H1 (cell line): Measurements from ENCODE around the gene SLCO2A1. TPM values are rescaled to one million over a fixed set of nuclear protein-coding genes. Genes with fewer than 3 reads are reported as not detected.

Experiments
- ASH2L ChIP-seq: fragments of 200-600, 300-600 bp; sonication (generic); IDR thresholded peaks from one replicate; pipeline ENCODE4 v1.7.1; 2017; ENCODE audit warnings: low read length
- BACH1 ChIP-seq: IDR thresholded peaks from 2 replicates; pipeline ENCODE4 v1.6.1; 2012; ENCODE audit warnings: low read length, improper control_type of control experiment
- CBX5 ChIP-seq: fragments of 300-800, 300-1000 bp; sonication (generic); IDR thresholded peaks from 2 replicates; pipeline ENCODE4 v1.7.1; 2016; ENCODE audit warnings: antibody characterized with exemption, low read length, low read depth
- CHD2 ChIP-seq: IDR thresholded peaks from 2 replicates; pipeline ENCODE4 v1.6.1; 2012; ENCODE audit warnings: low read length, improper control_type of control experiment
- CHD7 ChIP-seq: fragments of 300-600 bp; sonication (generic); IDR thresholded peaks from 2 replicates; pipeline ENCODE4 v1.7.1; 2012; ENCODE audit warnings: low read length, moderate library complexity, mild to moderate bottlenecking, inconsistent platforms; ENCODE audit not compliant: insufficient replicate concordance
- CREB1 ChIP-seq: IDR thresholded peaks from 2 replicates; pipeline ENCODE4 v1.6.1; 2012; ENCODE audit warnings: inconsistent platforms
- KDM4A ChIP-seq: IDR thresholded peaks from one replicate; pipeline ENCODE4 v1.7.1; 2012; ENCODE audit warnings: low read depth, mild to moderate bottlenecking, moderate library complexity, low read length, inconsistent platforms; ENCODE audit not compliant: severe bottlenecking
- KDM5A ChIP-seq: fragments of 200-600 bp; IDR thresholded peaks from 2 replicates; pipeline ENCODE4 v1.7.1; 2012; ENCODE audit warnings: mild to moderate bottlenecking, low read length, inconsistent platforms, mixed read lengths
- SP2 ChIP-seq: IDR thresholded peaks from 2 replicates; pipeline ENCODE4 v1.6.1; 2012; ENCODE audit warnings: mild to moderate bottlenecking, low read length, inconsistent platforms
- ZNF274 ChIP-seq: IDR thresholded peaks from 2 replicates; pipeline ENCODE4 v1.7.0; 2012; ENCODE audit warnings: low read length, borderline replicate concordance; ENCODE audit errors: extremely low read depth
- polyA plus RNA-seq, 7 experiments: library from polyadenylated mRNA; depleted of rRNA in 3 of 7; stranded (reverse) in 5 of 7; unstranded in 2 of 7; fragments of >200 nt in 5 of 7; fragments of 200-250 nt in 2 of 7; gene quantifications; 1 replicate in 5 of 7; 2 replicates in 1 of 7; 4 replicates in 1 of 7; pipeline versions ENCODE4 v1.2.1 to v1.2.3, GENCODE V29; 2011 to 2013; ENCODE audit warnings: missing spikeins in 2 of 7, mixed read lengths in 2 of 7
- total RNA-seq: library from RNA; stranded (reverse); fragmentation: NEBNext Ultra II Directional; extraction: Animal tissue kit (Norgen Biotek cat#: 25700); gene quantifications from 2 replicates; pipeline ENCODE4 v1.2.1, GENCODE V29; 2021
- TF ChIP-seq, protein P1 (sequence below), 3 experiments: IDR thresholded peaks; 1 replicate in 2 of 3; 2 replicates in 1 of 3; pipeline versions ENCODE4 v1.5.1 to v1.6.1; 2011; ENCODE audit warnings: low read length in 3 of 3, mild to moderate bottlenecking in 3 of 3, inconsistent platforms in 2 of 3, low read depth in 1 of 3, moderate library complexity in 1 of 3; ENCODE audit not compliant: insufficient read depth in 1 of 3; ENCODE audit errors: control extremely low read depth in 1 of 3

The SLCO2A1 gene
- total and polyA plus RNA-seq, 2 of the 8 experiments (the other 6 are each of a cell fraction or from before 2014, with no cell fraction given) = 1.1 to 2.3 TPM

- TF ChIP-seq CHD7 (no peak), SP2 (no peak), KDM4A (no peak), ZNF274 (no peak), CREB1 (no peak), ASH2L (no peak), CBX5 (no peak), KDM5A (no peak), BACH1 (no peak), CHD2 (no peak)
- TF ChIP-seq, protein P1, sequence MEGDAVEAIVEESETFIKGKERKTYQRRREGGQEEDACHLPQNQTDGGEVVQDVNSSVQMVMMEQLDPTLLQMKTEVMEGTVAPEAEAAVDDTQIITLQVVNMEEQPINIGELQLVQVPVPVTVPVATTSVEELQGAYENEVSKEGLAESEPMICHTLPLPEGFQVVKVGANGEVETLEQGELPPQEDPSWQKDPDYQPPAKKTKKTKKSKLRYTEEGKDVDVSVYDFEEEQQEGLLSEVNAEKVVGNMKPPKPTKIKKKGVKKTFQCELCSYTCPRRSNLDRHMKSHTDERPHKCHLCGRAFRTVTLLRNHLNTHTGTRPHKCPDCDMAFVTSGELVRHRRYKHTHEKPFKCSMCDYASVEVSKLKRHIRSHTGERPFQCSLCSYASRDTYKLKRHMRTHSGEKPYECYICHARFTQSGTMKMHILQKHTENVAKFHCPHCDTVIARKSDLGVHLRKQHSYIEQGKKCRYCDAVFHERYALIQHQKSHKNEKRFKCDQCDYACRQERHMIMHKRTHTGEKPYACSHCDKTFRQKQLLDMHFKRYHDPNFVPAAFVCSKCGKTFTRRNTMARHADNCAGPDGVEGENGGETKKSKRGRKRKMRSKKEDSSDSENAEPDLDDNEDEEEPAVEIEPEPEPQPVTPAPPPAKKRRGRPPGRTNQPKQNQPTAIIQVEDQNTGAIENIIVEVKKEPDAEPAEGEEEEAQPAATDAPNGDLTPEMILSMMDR (IDR thresholded peaks at IDR 0.05; ENCODE audit: control extremely low read depth in 1 of 3, insufficient read depth in 1 of 3, low read depth in 1 of 3, low read length in 3 of 3) = no peak
Measured at GRCh38 chr3:133955892-133956291, 73.8 kb downstream of the SLCO2A1 start (continued).
